NCI-H2029 (cell line): ENCODE data around the gene SMIM45.

Source experiments
- DNase-seq: peaks from one replicate; lab custom pipeline; 2025; lab: John Stamatoyannopoulos, UW

SMIM45 gene

DNA sequence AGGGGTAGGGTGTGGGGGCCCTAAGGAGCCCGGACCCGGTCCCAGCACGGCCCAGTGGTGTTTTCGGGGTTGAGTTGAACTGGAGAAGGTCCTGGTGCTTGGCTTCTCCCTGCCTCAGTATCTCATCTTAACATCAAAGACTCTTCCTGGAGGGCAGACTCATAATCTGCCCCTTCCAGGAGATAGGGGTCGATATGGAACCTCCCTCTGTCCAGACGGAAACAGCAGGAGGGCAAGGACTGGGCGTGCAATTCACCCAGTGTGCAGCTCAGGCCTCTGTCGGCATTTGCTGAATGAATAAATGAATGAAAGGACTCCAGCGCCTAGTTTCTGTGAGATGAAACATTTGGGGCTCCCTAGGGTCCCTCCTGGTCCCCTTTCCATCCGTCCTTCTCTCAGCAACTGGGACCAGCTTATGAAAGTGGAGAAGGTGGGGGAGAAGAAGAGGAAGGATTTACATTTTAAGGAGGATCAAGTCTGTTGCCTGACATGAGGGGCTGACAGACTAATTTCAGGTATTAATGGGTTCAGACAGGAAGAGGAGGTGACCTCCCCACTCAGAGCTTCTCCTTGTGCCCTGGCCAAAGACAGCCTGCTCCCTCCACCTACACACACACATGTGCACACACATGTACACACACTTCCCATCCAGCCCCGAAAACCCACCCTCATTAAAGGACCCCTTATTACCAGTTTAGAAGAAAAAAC lies 36.0 kb upstream of the SMIM45 start:
- no peak for DNase-seq

DNA sequence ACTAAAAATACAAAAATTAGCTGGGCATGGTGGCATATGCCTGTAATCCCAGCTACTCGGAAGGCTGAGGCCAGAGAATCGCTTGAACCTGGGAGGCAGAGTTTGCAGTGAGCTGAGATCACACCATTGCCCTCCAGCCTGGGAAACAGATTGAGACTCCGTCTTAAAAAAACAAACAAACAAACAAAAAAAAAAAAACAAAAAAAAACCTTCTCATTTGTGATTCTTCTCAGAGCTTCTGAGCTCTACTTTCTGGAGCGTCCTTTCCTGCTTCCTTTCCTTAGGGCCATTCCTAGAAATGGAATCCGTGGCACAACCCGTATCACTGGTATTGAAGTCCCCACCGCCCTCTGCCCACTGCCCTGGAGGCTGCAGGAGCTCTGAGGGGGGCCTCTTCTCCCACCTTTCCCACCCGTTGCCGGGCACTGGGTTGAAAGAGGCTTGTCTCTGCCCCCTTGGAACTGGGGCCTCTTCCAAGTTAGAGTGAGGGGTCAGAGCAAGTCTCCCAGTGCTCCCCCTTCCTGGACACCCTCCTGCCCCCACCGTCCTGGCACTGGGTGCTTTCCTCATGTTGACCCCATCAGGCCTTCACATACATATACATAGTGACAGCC lies 35.1 kb upstream of the SMIM45 start:
- no peak for DNase-seq

DNA sequence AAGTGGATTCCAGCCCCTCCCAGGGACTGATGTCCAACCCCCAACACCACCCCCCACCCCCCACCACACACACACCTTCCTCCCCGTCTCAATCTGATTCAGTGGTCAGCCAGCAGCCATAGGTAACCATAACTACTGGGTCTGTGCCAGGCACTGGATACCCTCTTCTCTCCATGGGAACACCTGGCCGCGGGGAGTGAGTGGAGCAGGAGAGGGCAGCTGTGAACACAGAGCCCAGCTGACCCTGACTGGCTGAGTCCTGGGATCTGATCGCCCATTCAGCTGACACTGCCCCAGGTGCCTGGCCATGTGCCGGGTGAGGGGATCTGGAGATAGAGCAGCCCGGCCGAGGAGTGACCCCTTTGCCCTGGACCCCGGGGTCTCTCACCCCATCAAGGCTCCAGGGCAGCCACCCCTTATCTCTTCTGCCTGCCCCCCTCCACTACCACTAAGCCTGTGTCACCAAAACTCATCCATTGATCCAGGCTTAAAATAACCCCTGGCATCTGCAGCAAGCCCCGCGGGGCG lies 34.5 kb upstream of the SMIM45 start:
- DNase-seq = peak; percentile 84

DNA sequence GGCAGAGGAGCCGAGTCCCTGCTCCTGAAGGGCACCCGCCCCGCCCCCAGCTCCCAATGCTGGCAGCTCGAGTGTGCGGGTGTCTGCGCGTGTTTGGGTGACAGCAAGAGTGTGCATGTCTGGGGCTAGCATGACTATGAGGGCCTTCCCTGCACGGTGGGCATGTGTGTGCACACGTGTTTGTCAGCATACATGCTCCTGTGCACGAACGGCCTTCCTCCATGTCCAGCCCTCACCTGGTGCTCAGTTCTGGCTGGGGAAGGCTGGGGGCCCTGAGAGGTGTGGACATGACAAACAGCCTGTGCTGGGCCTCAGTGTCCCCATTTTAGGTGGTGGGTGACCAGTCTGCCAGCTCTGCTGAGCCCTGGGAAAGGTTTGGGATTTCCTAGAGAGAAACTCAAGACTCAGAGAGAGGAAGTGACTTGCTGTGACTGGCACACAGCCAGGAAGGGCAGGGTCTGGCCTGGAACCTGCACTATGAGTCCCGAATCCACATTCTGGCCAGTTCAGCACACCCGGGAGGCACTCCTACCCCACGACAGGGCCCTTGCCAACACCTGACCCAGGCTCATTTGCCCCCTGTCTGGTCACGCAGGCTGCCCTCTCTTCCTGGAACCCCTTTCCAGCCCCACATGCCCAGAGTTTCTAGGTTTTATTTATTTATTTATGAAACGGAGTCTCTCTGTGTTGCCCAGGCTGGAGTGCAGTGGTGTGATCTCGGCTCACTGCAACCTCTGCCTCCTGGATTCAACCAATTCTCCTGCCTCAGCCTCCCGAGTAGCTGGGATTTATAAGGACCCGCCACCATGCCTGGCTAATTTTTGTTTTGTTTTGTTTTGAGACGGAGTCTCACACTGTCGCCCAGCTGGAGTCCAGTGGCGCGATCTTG lies 33.8 kb upstream of the SMIM45 start:
- peak; percentile 52 for DNase-seq

DNA sequence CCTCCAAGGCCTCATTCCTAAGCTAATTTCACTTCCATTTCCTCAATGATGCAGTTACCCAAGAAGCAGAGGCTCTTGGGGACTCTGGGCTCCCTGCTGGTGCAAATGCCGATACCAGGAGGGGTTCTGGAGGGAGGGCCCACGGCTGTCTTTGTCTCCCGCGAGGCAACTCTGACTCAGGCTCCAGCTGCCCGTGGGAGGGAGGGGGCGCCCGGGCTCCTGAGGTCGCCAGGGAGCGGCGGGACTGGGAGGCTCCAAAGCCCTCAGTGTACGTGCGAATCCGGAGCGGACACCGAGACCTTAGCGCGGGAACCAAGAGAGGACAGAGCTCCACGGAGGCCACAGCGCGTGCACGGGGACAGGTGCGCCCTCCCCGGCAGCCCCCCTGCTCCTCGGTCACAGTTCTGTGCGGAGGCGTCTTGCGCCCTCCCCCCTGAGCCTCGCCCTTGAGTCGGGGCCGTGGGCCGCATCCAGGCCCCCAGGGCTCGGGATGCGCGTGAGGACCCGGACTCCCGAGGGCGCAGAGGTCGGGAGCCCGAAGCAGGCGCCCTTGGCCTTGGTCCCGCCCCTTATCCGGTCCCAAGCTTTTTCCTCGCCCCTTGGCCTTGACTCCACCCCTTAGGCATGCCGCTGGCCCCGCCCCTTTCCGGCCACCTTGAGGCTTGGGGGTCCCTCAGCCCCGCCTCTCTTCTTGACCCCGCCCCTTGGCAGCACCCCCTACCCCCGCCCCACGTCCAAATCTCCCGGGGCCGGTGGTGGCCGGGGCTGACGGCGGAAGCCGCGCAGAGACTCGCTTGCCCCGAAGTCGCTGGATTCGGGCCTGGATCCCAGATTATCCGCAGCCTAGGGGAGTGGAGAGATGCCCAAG lies 32.4 kb upstream of the SMIM45 start:
- peak; percentile 49 for DNase-seq

DNA sequence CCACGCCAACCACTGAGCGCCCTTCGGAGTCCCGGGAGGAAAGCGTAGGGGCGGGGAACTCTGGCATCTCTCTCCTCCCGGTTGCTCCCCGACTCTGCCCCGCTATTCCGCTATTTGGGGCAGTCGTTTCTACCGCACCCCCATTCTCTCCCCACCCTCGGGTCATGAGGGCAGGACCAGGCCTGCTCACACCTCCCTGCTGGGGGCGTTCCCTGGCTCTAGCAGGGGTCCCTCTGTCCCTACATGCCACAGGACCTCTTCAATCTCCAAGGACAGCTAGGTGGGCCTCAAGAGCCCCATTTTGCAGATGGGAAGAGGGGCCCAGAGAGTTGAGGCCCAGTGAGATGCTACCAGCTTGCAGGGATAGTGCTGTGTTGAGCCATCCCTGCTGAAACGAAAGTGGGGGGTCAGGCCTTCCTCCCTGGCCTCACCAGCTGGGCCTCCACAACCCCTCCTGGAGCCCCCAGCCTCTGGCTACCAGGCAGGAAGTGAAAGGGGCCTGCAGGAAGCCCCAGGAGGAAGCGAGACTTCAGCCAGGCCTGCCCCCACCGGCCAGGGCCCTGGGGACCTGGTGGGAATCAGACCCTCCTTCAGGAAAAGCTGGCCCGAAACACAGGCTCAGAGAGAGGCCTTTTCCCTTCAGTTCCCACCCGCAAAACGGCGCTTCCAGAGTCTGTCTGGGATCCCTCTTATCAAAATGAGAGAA lies 31.5 kb upstream of the SMIM45 start:
- DNase-seq = no peak

DNA sequence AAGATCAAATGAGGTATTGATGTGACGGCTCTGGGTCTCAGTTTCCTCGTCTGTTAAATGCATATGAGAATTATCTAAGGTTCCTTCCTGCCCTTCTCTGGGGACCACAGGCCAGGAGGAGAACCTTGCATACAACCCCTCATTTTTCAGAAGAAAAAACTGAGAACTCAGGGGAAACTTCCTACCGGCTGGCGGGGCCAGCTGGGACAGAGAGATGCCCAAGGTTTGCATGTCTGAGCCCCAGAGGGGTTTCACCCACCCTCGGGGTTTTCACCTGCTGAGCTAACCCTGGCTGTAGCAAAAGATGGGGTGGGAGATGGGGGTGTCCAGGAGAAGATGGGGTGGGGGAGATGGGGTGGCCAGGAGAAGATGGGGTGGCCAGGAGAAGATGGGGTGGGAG lies 29.6 kb upstream of the SMIM45 start:
- DNase-seq = no peak

DNA sequence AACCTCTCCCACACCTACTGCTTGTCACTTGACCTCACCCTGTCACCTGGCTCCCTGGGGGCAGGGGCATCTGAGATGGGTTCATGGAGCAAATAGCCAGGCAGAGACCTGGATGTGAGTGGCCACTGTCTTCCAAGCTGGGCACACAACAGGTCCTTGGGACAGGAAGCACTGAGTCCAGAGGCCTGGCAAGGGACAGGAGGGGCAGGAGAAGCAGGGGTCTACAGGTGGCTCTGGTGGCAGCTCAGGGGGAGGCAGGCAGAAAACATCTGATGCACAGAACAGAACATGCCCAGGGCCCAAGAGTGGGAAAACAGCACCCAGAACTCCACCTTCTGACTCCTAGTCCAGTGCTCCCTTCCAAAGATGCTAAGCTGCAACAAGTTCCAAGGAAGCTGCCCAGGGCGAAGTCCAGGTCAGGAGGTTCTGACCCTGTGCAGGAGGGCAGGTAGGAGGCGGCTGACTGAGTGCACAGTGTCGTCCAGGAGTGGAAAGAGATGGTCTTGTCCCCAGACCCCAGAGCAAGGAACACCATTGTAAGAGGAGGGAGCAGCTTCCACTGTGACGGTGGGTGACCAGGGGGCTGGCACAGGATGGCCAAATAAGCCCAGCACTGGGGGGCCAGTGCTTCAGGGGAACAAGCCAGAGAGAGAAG lies 28.9 kb upstream of the SMIM45 start:
- no peak for DNase-seq

DNA sequence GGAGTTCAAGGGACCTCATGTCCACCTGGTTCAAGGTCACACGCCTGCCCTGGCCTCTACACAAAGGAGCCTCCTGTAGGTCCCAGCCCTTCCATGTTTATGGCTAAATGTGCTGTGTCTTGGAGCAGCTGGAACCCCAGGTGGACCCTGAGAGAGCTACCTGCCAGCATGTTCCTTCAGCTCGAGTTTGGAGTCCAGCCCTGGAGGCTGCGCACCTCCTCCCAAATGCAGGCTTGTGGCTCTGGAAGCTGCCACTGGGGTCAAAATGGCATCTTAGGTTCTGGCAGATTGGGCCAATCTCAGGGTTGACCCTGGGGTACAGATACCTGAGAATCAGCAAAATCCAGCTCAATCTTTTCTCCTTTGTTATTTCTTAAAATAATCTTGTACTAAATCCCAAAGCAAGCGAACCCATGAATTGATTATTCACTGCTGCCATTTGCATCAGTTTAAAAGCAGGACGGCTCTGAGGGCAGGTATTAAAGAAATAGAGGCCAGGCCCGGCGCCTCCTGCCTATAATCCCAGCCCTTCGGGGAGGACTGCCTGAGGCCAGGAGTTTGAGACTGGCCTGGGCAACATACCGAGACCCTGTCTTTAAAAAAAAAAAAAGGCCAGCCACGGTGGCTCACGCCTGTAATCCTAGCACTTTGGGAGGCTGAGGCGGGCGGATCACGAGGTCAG lies 28.2 kb upstream of the SMIM45 start:
- DNase-seq = no peak

DNA sequence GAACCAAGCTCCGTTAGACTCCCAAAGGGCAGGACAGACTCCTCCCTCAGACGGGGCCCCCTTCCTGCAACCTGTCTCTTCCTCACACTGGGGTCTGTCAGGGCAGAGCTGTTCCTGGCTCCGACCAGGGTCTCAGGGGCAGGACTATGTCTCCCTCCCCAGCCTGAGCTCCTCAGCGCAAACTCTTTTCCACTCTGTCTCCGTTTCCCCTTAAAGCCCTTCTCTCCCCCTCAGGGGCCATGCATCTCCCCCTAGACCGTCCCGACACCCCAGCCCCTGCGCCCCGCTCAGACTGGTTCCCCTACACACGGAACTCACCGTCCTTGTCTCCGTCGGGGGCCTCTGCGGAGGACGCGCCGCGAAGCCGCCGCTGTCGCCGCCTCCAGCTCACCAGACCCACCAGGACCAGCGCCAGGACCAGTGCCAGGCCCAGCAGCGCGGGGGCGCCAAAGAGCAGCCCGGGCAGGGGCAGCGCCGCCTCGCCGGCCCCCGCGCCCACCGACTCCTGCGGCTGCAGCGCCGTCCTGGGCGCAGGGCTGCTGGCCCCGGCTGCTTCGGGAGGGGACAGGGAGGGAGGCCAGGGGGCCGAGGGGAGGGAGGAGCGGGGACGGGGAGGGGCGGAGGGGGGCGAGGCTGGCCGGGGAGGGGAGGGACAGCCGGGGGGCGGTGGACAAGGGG lies 26.0 kb upstream of the SMIM45 start:
- DNase-seq = peak; percentile 56

DNA sequence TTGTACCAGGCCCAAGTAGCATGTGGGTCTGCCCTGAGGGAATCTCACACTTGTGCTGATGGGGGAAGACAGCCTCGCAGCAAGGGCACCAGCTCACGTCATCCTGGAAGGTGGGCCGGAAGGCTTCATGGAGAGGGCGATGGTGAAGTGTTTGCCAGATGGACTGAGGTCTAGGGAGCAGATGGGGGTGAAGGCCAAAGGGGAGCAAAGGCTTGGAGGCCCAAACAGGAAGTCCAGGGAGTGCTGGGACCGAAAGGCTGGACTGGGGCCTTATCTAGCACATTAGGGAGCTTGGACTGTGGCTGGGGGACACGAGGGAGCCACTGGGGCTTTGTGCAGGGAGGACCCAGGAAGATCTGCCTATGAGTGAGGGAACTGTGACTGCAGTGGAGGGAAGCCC lies 24.1 kb upstream of the SMIM45 start:
- no peak for DNase-seq

DNA sequence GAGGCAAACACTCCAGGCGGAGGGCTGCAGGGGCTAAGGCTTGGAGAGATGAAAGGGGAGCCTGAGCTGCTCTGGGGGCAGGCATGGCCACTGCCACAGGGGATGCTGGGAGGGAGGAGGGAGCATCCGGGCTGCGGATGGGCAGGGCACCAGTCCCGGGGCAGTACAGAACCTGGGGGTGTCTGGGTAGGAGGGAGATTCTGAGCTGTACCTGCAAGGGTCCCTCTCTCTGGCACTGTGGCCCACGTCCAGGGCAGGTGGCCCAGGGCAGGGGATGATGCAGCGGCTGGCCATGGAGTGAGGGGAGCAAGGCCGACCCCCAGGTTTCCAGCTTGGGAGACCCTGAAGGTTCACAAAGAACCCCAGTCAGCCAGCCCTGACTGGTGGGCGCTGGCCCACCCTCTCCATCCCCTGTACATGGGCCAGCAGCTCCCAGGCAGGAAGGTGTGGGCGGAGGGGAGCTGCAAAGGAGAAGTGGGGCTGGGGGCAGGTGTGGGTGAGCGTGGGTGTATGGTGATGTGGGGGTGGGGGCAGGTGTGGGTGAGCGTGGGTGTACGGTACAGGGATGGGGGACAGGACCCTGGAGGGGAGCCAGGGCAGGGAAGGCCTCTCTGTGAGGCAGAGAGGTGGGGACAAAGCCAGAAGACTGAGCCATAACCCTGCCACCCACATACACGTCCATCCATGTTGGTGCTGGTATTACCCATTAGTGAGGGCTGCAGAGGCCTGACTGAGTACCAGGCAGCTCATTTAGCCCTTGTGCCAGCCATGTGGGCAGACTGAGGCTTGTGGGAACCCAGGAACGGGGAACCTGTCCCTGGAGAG lies 23.1 kb upstream of the SMIM45 start:
- no peak for DNase-seq

DNA sequence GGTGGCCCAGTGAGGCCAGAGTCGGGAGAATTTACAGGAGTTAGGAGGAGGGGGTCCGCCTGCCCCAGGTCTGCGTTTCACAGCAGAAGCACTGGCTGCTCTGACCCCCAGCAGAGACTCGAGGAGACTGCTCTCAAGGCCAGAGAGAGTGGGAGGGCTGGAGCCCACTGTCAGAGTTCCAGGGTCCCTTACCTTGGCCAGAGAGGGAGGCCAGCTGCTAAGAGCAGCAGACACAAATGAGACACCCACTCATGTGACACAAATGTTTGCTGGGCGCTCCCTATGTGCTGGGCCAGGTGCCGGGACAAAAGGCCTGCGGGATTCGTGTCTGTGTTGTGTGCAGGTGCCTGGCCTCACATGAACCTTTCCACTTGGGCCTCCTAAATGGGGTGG lies 22.5 kb upstream of the SMIM45 start:
- DNase-seq = peak; percentile 62

DNA sequence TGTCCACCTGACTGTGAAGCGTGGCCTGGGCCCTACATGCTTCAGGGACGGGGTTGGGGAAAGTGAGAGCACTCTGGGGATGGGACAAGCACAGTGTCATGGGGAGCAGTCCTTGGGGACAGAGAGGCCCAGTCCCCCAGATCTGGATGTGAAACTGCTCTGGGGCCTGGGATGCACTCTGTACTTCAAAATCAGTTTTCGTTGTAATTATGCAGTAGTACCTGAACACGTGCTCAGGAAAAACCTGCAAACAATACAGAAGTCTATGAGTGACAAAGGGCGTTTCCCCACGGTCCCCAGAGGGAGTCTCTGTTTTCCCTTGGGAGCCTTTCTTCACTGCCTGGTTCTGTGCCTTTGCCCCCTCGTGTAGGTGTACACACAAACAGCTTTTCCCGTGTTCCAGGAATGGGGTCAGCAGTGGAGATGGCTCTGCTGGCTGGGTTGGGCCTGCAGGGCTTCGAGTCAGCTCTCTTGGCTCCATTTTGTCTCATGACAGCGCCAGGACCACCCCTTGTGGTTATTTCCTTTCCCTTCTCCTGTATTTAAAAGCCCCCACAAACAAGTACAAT lies 20.2 kb upstream of the SMIM45 start:
- no peak for DNase-seq

DNA sequence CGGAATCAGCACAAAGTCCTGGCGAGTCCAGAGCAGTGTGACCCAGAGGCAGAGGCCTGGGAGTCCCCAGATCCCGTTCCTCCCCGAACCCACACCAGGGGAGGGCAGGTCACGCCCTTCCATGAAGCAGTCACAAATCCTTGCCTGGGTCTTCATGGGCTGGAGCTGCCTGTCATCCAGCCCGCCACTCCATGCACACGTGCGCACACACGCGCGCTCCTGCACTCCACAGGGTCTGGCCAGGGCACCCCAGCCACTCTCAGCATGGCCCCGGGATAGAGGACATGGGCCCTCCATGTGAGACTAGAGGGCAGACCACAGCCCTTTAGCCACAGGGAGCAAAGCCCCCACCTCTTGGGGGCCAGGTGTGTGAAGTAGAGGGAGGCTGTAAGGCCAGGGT lies 19.6 kb upstream of the SMIM45 start:
- DNase-seq = no peak

DNA sequence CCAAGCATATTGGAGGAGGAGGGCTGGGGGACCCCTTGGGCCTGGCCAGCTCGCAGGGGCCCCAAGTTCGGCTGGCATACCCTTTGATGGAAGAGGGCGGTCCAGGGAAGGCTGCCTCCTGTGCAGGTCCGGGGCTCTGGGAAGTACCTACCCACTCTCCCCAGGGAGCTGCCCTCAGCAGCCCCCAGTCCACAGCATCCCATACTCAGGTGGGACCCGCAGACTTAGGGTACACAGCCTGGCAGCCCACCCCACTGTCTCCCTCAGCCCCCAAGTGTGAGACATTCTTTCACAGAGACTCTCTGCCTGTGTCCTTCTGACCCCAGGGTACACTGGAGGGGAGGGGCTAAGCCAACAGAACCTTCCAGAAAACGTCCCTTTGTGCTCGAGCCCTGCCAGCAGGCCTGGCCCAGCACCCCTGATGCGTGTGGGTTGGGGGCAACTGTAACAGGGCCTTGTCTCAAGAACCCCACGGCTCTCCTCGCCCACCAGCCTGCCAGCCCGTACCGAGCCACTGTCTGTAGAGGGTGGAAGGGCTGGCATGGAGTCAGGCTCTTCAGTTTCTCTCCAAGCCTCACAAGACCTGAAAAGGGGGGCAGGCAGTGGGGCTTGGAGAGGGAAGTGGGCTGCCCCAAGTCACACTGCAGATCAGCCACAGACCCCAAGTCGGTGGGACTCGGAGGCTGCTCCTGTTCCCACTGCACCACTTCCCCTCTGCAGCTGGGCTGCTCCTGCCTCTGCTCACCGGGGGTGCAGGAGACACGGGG lies 18.4 kb upstream of the SMIM45 start:
- no peak for DNase-seq

DNA sequence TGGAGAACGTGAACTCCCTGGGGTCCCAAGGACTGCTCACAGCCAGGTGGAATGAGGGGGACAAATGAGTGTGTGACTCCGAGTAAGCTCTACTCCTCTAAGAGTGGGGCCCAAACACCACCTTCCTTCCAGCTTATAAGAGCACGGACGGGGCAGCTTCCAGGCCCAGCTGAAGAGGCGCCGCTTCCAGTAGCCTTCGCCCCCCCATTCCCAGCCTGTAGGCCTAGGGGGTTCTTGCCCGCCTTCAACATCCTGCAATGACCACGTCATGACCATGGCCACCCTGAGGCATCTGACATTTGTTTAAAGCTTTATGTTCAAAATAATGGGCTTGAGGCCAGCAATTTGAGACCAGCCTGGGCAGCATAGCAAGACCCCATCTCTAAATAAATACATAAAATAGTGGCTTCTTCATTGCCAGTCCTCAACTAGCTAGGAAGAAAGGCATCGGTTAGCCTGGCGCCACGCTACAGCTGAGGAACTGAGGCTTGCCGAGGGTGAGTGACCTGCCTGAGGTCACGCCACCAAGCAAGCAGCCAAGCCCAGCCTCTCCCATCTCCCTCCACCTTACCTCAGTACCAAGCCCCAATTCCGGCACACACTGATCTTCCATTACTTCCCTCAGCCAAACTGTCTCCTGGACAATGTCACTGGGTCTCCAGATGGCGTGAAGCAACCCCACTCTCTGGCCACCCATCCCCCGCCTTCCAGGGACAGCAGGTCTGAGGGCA lies 17.5 kb upstream of the SMIM45 start:
- no peak for DNase-seq
